GM21447 (cell line): ENCODE results near the gene FHOD3.

Source experiments
- ATAC-seq: cut with Tn5 transposase; IDR thresholded peaks from one replicate; pipeline ENCODE4 v1.9.1; 2021; ENCODE audit not compliant: unreplicated experiment

FHOD3 gene

GRCh38 chr18:36649205-36649604 lies 351.7 kb downstream of the FHOD3 start:
- ATAC-seq = no peak

- ATAC-seq = no peak
These were observed 352.8 kb downstream of the FHOD3 start for GRCh38 chr18:36650266-36650665.

GRCh38 chr18:36650906-36651305 lies 353.4 kb downstream of the FHOD3 start:
- ATAC-seq = peak; percentile 89

GRCh38 chr18:36652503-36652902 lies 355.0 kb downstream of the FHOD3 start:
- no peak for ATAC-seq

- ATAC-seq = no peak
These were observed 355.8 kb downstream of the FHOD3 start for GRCh38 chr18:36653141-36653869.

- no peak for ATAC-seq
These were observed 356.4 kb downstream of the FHOD3 start for GRCh38 chr18:36653870-36654269.

GRCh38 chr18:36655074-36655473 lies 357.6 kb downstream of the FHOD3 start:
- ATAC-seq = no peak

- no peak for ATAC-seq
These were observed 358.4 kb downstream of the FHOD3 start for GRCh38 chr18:36655930-36656329.

- ATAC-seq = no peak
These were observed 361.1 kb downstream of the FHOD3 start for GRCh38 chr18:36658611-36659010.

- no peak for ATAC-seq
These were observed 362.8 kb downstream of the FHOD3 start for GRCh38 chr18:36660311-36660710.

- ATAC-seq = no peak
These were observed 364.5 kb downstream of the FHOD3 start for GRCh38 chr18:36661999-36662398.

- ATAC-seq = no peak
These were observed 365.8 kb downstream of the FHOD3 start for GRCh38 chr18:36663312-36663711.

GRCh38 chr18:36665952-36666351 lies 368.4 kb downstream of the FHOD3 start:
- ATAC-seq = no peak

- no peak for ATAC-seq
These were observed 370.3 kb downstream of the FHOD3 start for GRCh38 chr18:36667811-36668210.

- ATAC-seq = no peak
These were observed 370.8 kb downstream of the FHOD3 start for GRCh38 chr18:36668349-36668748.

- ATAC-seq = peak; percentile 73
These were observed 375.2 kb downstream of the FHOD3 start for GRCh38 chr18:36672437-36673344.

- no peak for ATAC-seq
These were observed 375.9 kb downstream of the FHOD3 start for GRCh38 chr18:36673452-36673851.

GRCh38 chr18:36675076-36675475 lies 377.6 kb downstream of the FHOD3 start:
- no peak for ATAC-seq

GRCh38 chr18:36675542-36675941 lies 378.0 kb downstream of the FHOD3 start:
- no peak for ATAC-seq

- no peak for ATAC-seq
These were observed 379.1 kb downstream of the FHOD3 start for GRCh38 chr18:36676629-36677028.

- ATAC-seq = no peak
These were observed 382.5 kb downstream of the FHOD3 start for GRCh38 chr18:36680042-36680441.

- ATAC-seq = no peak
These were observed 388.1 kb downstream of the FHOD3 start for GRCh38 chr18:36685580-36685979.
